Dedifferentiated amniotic fluid mesenchymal stem cell (primary cell): ENCODE results near the gene SMOC2.
"Not testable (repeated sequence)": the region's sequence is repeated elsewhere in the genome, so short reads cannot be mapped to it uniquely, and the experiment has no call there.

Experiments used
- DNase-seq: peaks from one replicate; pipeline ENCODE4 v3.0.0-alpha.2; 2016; ENCODE audit errors: extremely low spot score

Gene SMOC2

GRCh38 chr6:168678588-168678987 is 237.6 kb downstream of the SMOC2 start:
- DNase-seq: no peak

- no peak for DNase-seq
These were observed 240.8 kb downstream of the SMOC2 start for GRCh38 chr6:168681748-168682147.

- DNase-seq: no peak
These were observed 242.6 kb downstream of the SMOC2 start for GRCh38 chr6:168683621-168684020.

- DNase-seq: no peak
These were observed 243.5 kb downstream of the SMOC2 start for GRCh38 chr6:168684471-168684870.

GRCh38 chr6:168684906-168685305 is 243.9 kb downstream of the SMOC2 start:
- DNase-seq: no peak

GRCh38 chr6:168686029-168686738 is 245.2 kb downstream of the SMOC2 start:
- DNase-seq: no peak

- no peak for DNase-seq
These were observed 246.1 kb downstream of the SMOC2 start for GRCh38 chr6:168686831-168687730.

- DNase-seq: no peak
These were observed 249.3 kb downstream of the SMOC2 start for GRCh38 chr6:168690271-168690670.

GRCh38 chr6:168691774-168692173 is 250.8 kb downstream of the SMOC2 start:
- DNase-seq: no peak

GRCh38 chr6:168692193-168692914 is 251.4 kb downstream of the SMOC2 start:
- DNase-seq: no peak

GRCh38 chr6:168692915-168693257 is 251.9 kb downstream of the SMOC2 start:
- DNase-seq: not testable (repeated sequence)

- not testable (repeated sequence) for DNase-seq
These were observed 253.8 kb downstream of the SMOC2 start for GRCh38 chr6:168694797-168695196.

GRCh38 chr6:168695701-168696100 is 254.7 kb downstream of the SMOC2 start:
- DNase-seq: no peak

GRCh38 chr6:168698923-168699322 is 257.9 kb downstream of the SMOC2 start:
- no peak for DNase-seq

- no peak for DNase-seq
These were observed 258.8 kb downstream of the SMOC2 start for GRCh38 chr6:168699631-168700295.

GRCh38 chr6:168700880-168701279 is 259.9 kb downstream of the SMOC2 start:
- no peak for DNase-seq

GRCh38 chr6:168703990-168704389 is 263.0 kb downstream of the SMOC2 start:
- DNase-seq: no peak

- DNase-seq: no peak
These were observed 263.7 kb downstream of the SMOC2 start for GRCh38 chr6:168704678-168705077.

GRCh38 chr6:168705271-168705670 is 264.3 kb downstream of the SMOC2 start:
- DNase-seq: not testable (repeated sequence)

GRCh38 chr6:168706471-168707177 is 265.6 kb downstream of the SMOC2 start:
- DNase-seq: no peak

GRCh38 chr6:168708526-168708925 is 267.5 kb downstream of the SMOC2 start:
- DNase-seq: no peak
